ENCODE data around the gene DNAJC13. TPM values are rescaled to one million over a fixed set of nuclear protein-coding genes. Genes with fewer than 3 reads are reported as not detected.

The DNAJC13 gene
- total RNA-seq, 6 experiments from 2014 or later = 55.9 to 66.4 (median 60.1) TPM

GRCh38 chr3:132513057-132513456, 95.8 kb downstream of the DNAJC13 start:
- Mint-ChIP-seq H3K27me3 (ENCODE audit: insufficient read depth) (no peaks in the 10 kb centered on the region), H3K36me3 (ENCODE audit: low read depth) (peaks cover 52% of the 10 kb centered on the region), H3K4me3 (no peak overlapping the region), H3K9me3 (no peaks in the 10 kb centered on the region), H3K4me1 (ENCODE audit: low read depth) (peaks cover 22% of the 10 kb centered on the region), H3K27ac (no peak overlapping the region)
- TF ChIP-seq CTCF (IDR thresholded peaks at IDR 0.05) = no peak
- no peak for DNase-seq

GRCh38 chr3:132517311-132517710, 100.0 kb downstream of the DNAJC13 start:
- Mint-ChIP-seq H3K4me3 (no peak overlapping the region), H3K27ac (no peak overlapping the region), H3K9me3 (no peaks in the 10 kb centered on the region), H3K36me3 (ENCODE audit: low read depth) (peaks cover 52% of the 10 kb centered on the region), H3K27me3 (ENCODE audit: insufficient read depth) (no peaks in the 10 kb centered on the region), H3K4me1 (ENCODE audit: low read depth) (peaks cover 7% of the 10 kb centered on the region; the same call in 1 of the 2 replicates)
- DNase-seq = no peak
- TF ChIP-seq CTCF (IDR thresholded peaks at IDR 0.05) = no peak

GRCh38 chr3:132519914-132520313, 102.6 kb downstream of the DNAJC13 start:
- H3K4me1 Mint-ChIP-seq (ENCODE audit: low read depth) = peaks cover 7% of the 10 kb centered on the region; the same call in 1 of the 2 replicates
- DNase-seq = no peak
- H3K4me3 Mint-ChIP-seq = no peak overlapping the region
- TF ChIP-seq CTCF (IDR thresholded peaks at IDR 0.05) = no peak
- H3K27me3 Mint-ChIP-seq (ENCODE audit: insufficient read depth) = peaks cover 1% of the 10 kb centered on the region; the same call in 1 of the 2 replicates
- H3K9me3 Mint-ChIP-seq = no peaks in the 10 kb centered on the region
- peaks cover 37% of the 10 kb centered on the region for H3K36me3 Mint-ChIP-seq (ENCODE audit: low read depth)
- no peak overlapping the region for H3K27ac Mint-ChIP-seq

- peaks cover 42% of the 10 kb centered on the region for H3K36me3 Mint-ChIP-seq (ENCODE audit: low read depth)
- peaks cover 1% of the 10 kb centered on the region; the same call in 1 of the 2 replicates for H3K27me3 Mint-ChIP-seq (ENCODE audit: insufficient read depth)
- TF ChIP-seq CTCF (IDR thresholded peaks at IDR 0.05) = no peak
- H3K9me3 Mint-ChIP-seq = no peaks in the 10 kb centered on the region
- H3K27ac Mint-ChIP-seq = no peak overlapping the region
- H3K4me3 Mint-ChIP-seq = no peak overlapping the region
- H3K4me1 Mint-ChIP-seq (ENCODE audit: low read depth) = peaks cover 4% of the 10 kb centered on the region; the same call in 1 of the 2 replicates
- DNase-seq = no peak
These were observed 104.6 kb downstream of the DNAJC13 start for GRCh38 chr3:132521901-132522300.

- H3K4me3 Mint-ChIP-seq = no peak overlapping the region
- no peaks in the 10 kb centered on the region; the same call in 1 of the 2 replicates for H3K4me1 Mint-ChIP-seq (ENCODE audit: low read depth)
- H3K36me3 Mint-ChIP-seq (ENCODE audit: low read depth) = peaks cover 38% of the 10 kb centered on the region
- no peak overlapping the region for H3K27ac Mint-ChIP-seq
- no peak for TF ChIP-seq CTCF (IDR thresholded peaks at IDR 0.05)
- no peaks in the 10 kb centered on the region for H3K9me3 Mint-ChIP-seq
- H3K27me3 Mint-ChIP-seq (ENCODE audit: insufficient read depth) = peaks cover 1% of the 10 kb centered on the region; the same call in 1 of the 2 replicates
- DNase-seq = no peak
These were observed 105.1 kb downstream of the DNAJC13 start for GRCh38 chr3:132522353-132522752.

GRCh38 chr3:132530624-132531023, 113.3 kb downstream of the DNAJC13 start:
- H3K36me3 Mint-ChIP-seq (ENCODE audit: low read depth) = peaks cover 19% of the 10 kb centered on the region; the same call in 1 of the 2 replicates
- H3K4me3 Mint-ChIP-seq = no peak overlapping the region
- H3K27ac Mint-ChIP-seq = no peak overlapping the region
- no peak for TF ChIP-seq CTCF (IDR thresholded peaks at IDR 0.05)
- no peaks in the 10 kb centered on the region for H3K27me3 Mint-ChIP-seq (ENCODE audit: insufficient read depth)
- no peaks in the 10 kb centered on the region for H3K9me3 Mint-ChIP-seq
- DNase-seq = no peak
- H3K4me1 Mint-ChIP-seq (ENCODE audit: low read depth) = peaks cover 10% of the 10 kb centered on the region

All from HFFc6 (cell line).